Neuronal stem cell (in vitro differentiated cells): Measurements from ENCODE around the gene MKS1.
A peak's percentile ranks its signal among the peaks of the same experiment; 100 is the strongest.

ENCODE experiments used
- DNase-seq: peaks from one replicate; pipeline ENCODE4 v3.0.0-alpha.2; 2013; ENCODE audit warnings: low spot score
- H2AFZ ChIP-seq: one replicate; pipeline ENCODE4 v1.6.1; 2013; ENCODE audit warnings: mild to moderate bottlenecking, low read length, inconsistent platforms
- H2AK5ac ChIP-seq: 2 replicates; pipeline ENCODE4 v1.6.1; 2013; ENCODE audit warnings: low read depth, mild to moderate bottlenecking, inconsistent platforms, low read length, moderate library complexity, mixed read lengths
- H2BK120ac ChIP-seq: 2 replicates; pipeline ENCODE4 v1.6.1; 2013; ENCODE audit warnings: low read depth, mild to moderate bottlenecking, inconsistent platforms, low read length, moderate library complexity, mixed read lengths
- H2BK12ac ChIP-seq: one replicate; pipeline ENCODE4 v1.6.1; 2013; ENCODE audit warnings: low read length, inconsistent platforms
- H2BK15ac ChIP-seq: 2 replicates; pipeline ENCODE4 v1.6.1; 2013; ENCODE audit warnings: mild to moderate bottlenecking, low read length, inconsistent platforms, mixed read lengths
- H2BK5ac ChIP-seq: one replicate; pipeline ENCODE4 v1.6.1; 2013; ENCODE audit warnings: inconsistent platforms, mild to moderate bottlenecking, low read length, moderate library complexity
- H3K14ac ChIP-seq: one replicate; pipeline ENCODE4 v1.6.1; 2013; ENCODE audit warnings: low read length, inconsistent platforms
- H3K18ac ChIP-seq: 2 replicates; pipeline ENCODE4 v1.6.1; 2013; ENCODE audit warnings: low read length, inconsistent platforms
- H3K23ac ChIP-seq: 2 replicates; pipeline ENCODE4 v1.6.1; 2013; ENCODE audit warnings: low read depth, mild to moderate bottlenecking, mixed read lengths, low read length, inconsistent platforms; ENCODE audit not compliant: poor library complexity
- H3K27ac ChIP-seq: replicated peaks from 3 replicates; pipeline ENCODE4 v1.5.1; 2013; ENCODE audit warnings: low read length, inconsistent platforms
- H3K27me3 ChIP-seq, 3 experiments: 2 replicates each; pipeline ENCODE4 v1.6.1; 2013; ENCODE audit warnings: low read length in 3 of 3, mild to moderate bottlenecking in 2 of 3, inconsistent platforms in 1 of 3, low read depth in 1 of 3, mixed read lengths in 1 of 3, moderate library complexity in 1 of 3; ENCODE audit not compliant: control insufficient read depth in 3 of 3, insufficient read depth in 3 of 3
- H3K36me3 ChIP-seq, 2 donors: replicated peaks in 1 of 2; 2 replicates each; pipeline ENCODE4 v1.6.1; 2013; ENCODE audit warnings: low read length in 2 of 2; ENCODE audit not compliant: control insufficient read depth in 2 of 2, insufficient read depth in 2 of 2
- H3K4ac ChIP-seq: 2 replicates; pipeline ENCODE4 v1.6.1; 2013; ENCODE audit warnings: inconsistent platforms, mild to moderate bottlenecking, low read length, moderate library complexity
- H3K4me1 ChIP-seq, 2 donors: 1 replicate in 1 of 2; 2 replicates in 1 of 2; pipeline ENCODE4 v1.6.1; 2013; ENCODE audit warnings: low read length in 2 of 2, low read depth in 1 of 2; ENCODE audit not compliant: control insufficient read depth in 2 of 2, insufficient read depth in 1 of 2
- H3K4me2 ChIP-seq: one replicate; pipeline ENCODE4 v1.6.1; 2013; ENCODE audit warnings: mild to moderate bottlenecking, low read length, inconsistent platforms; ENCODE audit not compliant: insufficient read depth, poor library complexity, severe bottlenecking
- H3K4me3 ChIP-seq, 2 donors: 2 replicates each; pipeline ENCODE4 v1.5.1; 2013; ENCODE audit warnings: low read length in 2 of 2, mild to moderate bottlenecking in 2 of 2, inconsistent platforms in 1 of 2, moderate library complexity in 1 of 2
- H3K79me1 ChIP-seq: one replicate; pipeline ENCODE4 v1.6.1; 2013; ENCODE audit warnings: low read depth, mild to moderate bottlenecking, inconsistent platforms, low read length, moderate library complexity
- H3K9ac ChIP-seq: one replicate; pipeline ENCODE4 v1.6.1; 2013; ENCODE audit warnings: mild to moderate bottlenecking, low read depth, low read length, inconsistent platforms; ENCODE audit not compliant: poor library complexity
- H3K9me3 ChIP-seq, 2 donors: replicated peaks in 1 of 2; 2 replicates each; pipeline versions ENCODE3 to v1.6.1; 2013; ENCODE audit warnings: low read length in 2 of 2, mild to moderate bottlenecking in 2 of 2, inconsistent platforms in 1 of 2, low read depth in 1 of 2, mixed read lengths in 1 of 2, moderate library complexity in 1 of 2; ENCODE audit not compliant: control insufficient read depth in 2 of 2, insufficient read depth in 1 of 2
- H4K8ac ChIP-seq: one replicate; pipeline ENCODE4 v1.6.1; 2013; ENCODE audit warnings: low read depth, mild to moderate bottlenecking, inconsistent platforms, low read length, moderate library complexity
- H4K91ac ChIP-seq: one replicate; pipeline ENCODE4 v1.6.1; 2013; ENCODE audit warnings: low read length, low read depth, mild to moderate bottlenecking, inconsistent platforms; ENCODE audit not compliant: poor library complexity
- WGBS, 2 donors: extraction: QIAGEN DNeasy Blood & Tissue Kit; methylation state at CpG; one replicate each; pipeline ENCODE4 v1.1.7; 2013; ENCODE audit warnings: missing lambda C conversion rate in 2 of 2, mixed read lengths in 1 of 2; ENCODE audit not compliant: insufficient read length in 2 of 2, insufficient replicate concordance in 1 of 2; ENCODE audit errors: extremely low coverage in 2 of 2; 5-methylcytosine and 5-hydroxymethylcytosine counted together

Gene MKS1

GRCh38 chr17:58228679-58229078 is 9.6 kb upstream of the MKS1 start:
- Histone ChIP-seq H3K9ac (no peak overlapping the region), H3K4me3 (no peak overlapping the region), H3K27ac (no peak overlapping the region), H3K4me1 (peaks cover 0 to 9% of the 10 kb centered on the region in 2 donors), H2AK5ac (no peak overlapping the region), H2AFZ (no peak overlapping the region), H2BK120ac (no peak overlapping the region), H3K14ac (no peak overlapping the region), H3K4ac (no peak overlapping the region), H3K23ac (peak overlapping the region; percentile 22), H2BK12ac (no peak overlapping the region), H4K91ac (no peak overlapping the region), H2BK5ac (no peak overlapping the region), H3K36me3 (no peaks in the 10 kb centered on the region), H3K79me1 (no peaks in the 10 kb centered on the region), H2BK15ac (no peak overlapping the region), H3K9me3 (peaks cover 0 to 1% of the 10 kb centered on the region in 2 donors), H4K8ac (no peak overlapping the region), H3K27me3 (peaks cover 0 to 32% (median 0%) of the 10 kb centered on the region in 3 experiments), H3K18ac (no peak overlapping the region), H3K4me2 (no peak overlapping the region)
- no CpG with 5 or more reads among the region's 3 CpGs for WGBS, 2 donors
- no peak for DNase-seq

- no peaks in the 10 kb centered on the region for H3K79me1 ChIP-seq
- peaks cover 0 to 29% (median 0%) of the 10 kb centered on the region in 3 experiments for H3K27me3 ChIP-seq
- no peak overlapping the region for H2BK12ac ChIP-seq
- no peak overlapping the region for H3K14ac ChIP-seq
- H3K9me3 ChIP-seq = peaks cover 0 to 1% of the 10 kb centered on the region in 2 donors
- H4K8ac ChIP-seq = no peak overlapping the region
- H3K18ac ChIP-seq = no peak overlapping the region
- no peak overlapping the region for H3K27ac ChIP-seq
- H3K4me1 ChIP-seq = peaks cover 0 to 7% of the 10 kb centered on the region in 2 donors
- no peak overlapping the region for H2AFZ ChIP-seq
- no peaks in the 10 kb centered on the region for H3K36me3 ChIP-seq
- H3K23ac ChIP-seq = no peak overlapping the region
- H2BK120ac ChIP-seq = no peak overlapping the region
- no peak overlapping the region for H3K4ac ChIP-seq
- no peak for DNase-seq
- H2BK5ac ChIP-seq = no peak overlapping the region
- no CpG with 5 or more reads among the region's 3 CpGs for WGBS, 2 donors
- no peak overlapping the region for H3K4me2 ChIP-seq
- H3K4me3 ChIP-seq = no peak overlapping the region
- no peak overlapping the region for H2AK5ac ChIP-seq
- H2BK15ac ChIP-seq = no peak overlapping the region
- H3K9ac ChIP-seq = no peak overlapping the region
- H4K91ac ChIP-seq = no peak overlapping the region
These were observed 8.7 kb upstream of the MKS1 start for GRCh38 chr17:58227733-58228132.

GRCh38 chr17:58224315-58224714 is 5.3 kb upstream of the MKS1 start:
- Histone ChIP-seq H3K4me3 (no peak overlapping the region), H2AFZ (no peak overlapping the region), H3K4me1 (peaks cover 0 to 9% of the 10 kb centered on the region in 2 donors), H3K36me3 (no peaks in the 10 kb centered on the region), H3K27me3 (peaks cover 0 to 16% (median 0%) of the 10 kb centered on the region in 3 experiments), H2BK5ac (no peak overlapping the region), H4K8ac (no peak overlapping the region), H2BK120ac (no peak overlapping the region), H2BK15ac (no peak overlapping the region), H3K9me3 (peaks cover 0 to 1% of the 10 kb centered on the region in 2 donors), H2AK5ac (no peak overlapping the region), H3K14ac (no peak overlapping the region), H3K4me2 (no peak overlapping the region), H3K79me1 (no peaks in the 10 kb centered on the region), H3K23ac (no peak overlapping the region), H4K91ac (no peak overlapping the region), H3K4ac (no peak overlapping the region), H3K9ac (no peak overlapping the region), H2BK12ac (no peak overlapping the region), H3K27ac (no peak overlapping the region), H3K18ac (no peak overlapping the region)
- WGBS, 2 donors = no CpG with 5 or more reads among the region's 1 CpG
- DNase-seq = no peak

- no peak overlapping the region for H3K4me2 ChIP-seq
- H4K91ac ChIP-seq = no peak overlapping the region
- H3K4me1 ChIP-seq = peaks cover 0 to 4% of the 10 kb centered on the region in 2 donors
- H2AFZ ChIP-seq = peak overlapping the region; percentile 92
- H2AK5ac ChIP-seq = no peak overlapping the region
- no CpG with 5 or more reads among the region's 7 CpGs for WGBS, 2 donors
- H2BK120ac ChIP-seq = no peak overlapping the region
- no peaks in the 10 kb centered on the region for H3K79me1 ChIP-seq
- no peaks in the 10 kb centered on the region for H3K9me3 ChIP-seq
- H2BK15ac ChIP-seq = no peak overlapping the region
- DNase-seq = no peak
- no peak overlapping the region for H3K18ac ChIP-seq
- no peak overlapping the region for H3K27ac ChIP-seq
- no peak overlapping the region for H3K23ac ChIP-seq
- H2BK12ac ChIP-seq = no peak overlapping the region
- H2BK5ac ChIP-seq = no peak overlapping the region
- no peaks in the 10 kb centered on the region for H3K27me3 ChIP-seq
- H3K4ac ChIP-seq = no peak overlapping the region
- peaks cover 4 to 22% of the 10 kb centered on the region in 2 donors for H3K36me3 ChIP-seq
- H4K8ac ChIP-seq = no peak overlapping the region
- H3K4me3 ChIP-seq = peak overlapping the region in 1 of 2 donors; percentile 63
- no peak overlapping the region for H3K9ac ChIP-seq
- H3K14ac ChIP-seq = no peak overlapping the region
These were observed 731 bp upstream of the MKS1 start for GRCh38 chr17:58219789-58220183.
